CD4-positive, alpha-beta memory T cell (primary cell): ENCODE data around the gene TUBB4B. TPM values are rescaled to one million over a fixed set of nuclear protein-coding genes. Genes with fewer than 3 reads are reported as not detected.
"Not testable (repeated sequence)": the region's sequence is repeated elsewhere in the genome, so short reads cannot be mapped to it uniquely, and the experiment has no call there.

Source experiments
- CTCF ChIA-PET: fragments of 350-600 bp; sonication (Branson Sonifier 250); formaldehyde crosslinking; loops from one replicate; lab custom pipeline; 2021; ENCODE audit warnings: inconsistent platforms; ENCODE audit not compliant: partially characterized antibody; lab: Charles Lee
- POLR2A ChIA-PET: fragments of 350-600 bp; sonication (Branson Sonifier 250); formaldehyde crosslinking; loops from one replicate; lab custom pipeline; 2021; ENCODE audit not compliant: partially characterized antibody; lab: Charles Lee
- DNase-seq, 5 donors: peaks; one replicate each; pipeline versions ENCODE4 v3.0.0 to v3.0.0-alpha.2; 2020 to 2022; ENCODE audit warnings: mixed read lengths in 1 of 5
- H3K27ac ChIP-seq: one replicate; pipeline ENCODE4 v1.7.0; 2013; ENCODE audit warnings: low read depth, low read length
- H3K27me3 ChIP-seq: 2 replicates; pipeline ENCODE4 v1.7.0; 2013; ENCODE audit warnings: mild to moderate bottlenecking, low read length, moderate library complexity; ENCODE audit not compliant: insufficient read depth
- H3K36me3 ChIP-seq: 2 replicates; pipeline ENCODE4 v1.7.0; 2013; ENCODE audit warnings: mild to moderate bottlenecking, low read length, moderate library complexity; ENCODE audit not compliant: insufficient read depth
- H3K4me1 ChIP-seq: 2 replicates; pipeline ENCODE4 v1.7.0; 2013; ENCODE audit warnings: mild to moderate bottlenecking, low read length, moderate library complexity; ENCODE audit not compliant: insufficient read depth
- H3K4me3 ChIP-seq, 2 donors: one replicate each; pipeline ENCODE4 v1.7.0; 2013; ENCODE audit warnings: low read length in 2 of 2, mild to moderate bottlenecking in 1 of 2
- H3K9me3 ChIP-seq, 2 donors: one replicate each; pipeline ENCODE4 v1.7.0; 2013; ENCODE audit warnings: low read length in 2 of 2, control low read depth in 1 of 2; ENCODE audit not compliant: control insufficient read depth in 1 of 2
- H3K27ac Mint-ChIP-seq, 7 donors: one replicate each; pipeline ENCODE4 v1.8.0; 2020 to 2021; ENCODE audit warnings: mixed read lengths in 7 of 7, mild to moderate bottlenecking in 6 of 7, inconsistent platforms in 3 of 7, moderate library complexity in 3 of 7
- H3K27me3 Mint-ChIP-seq, 2 donors: one replicate each; pipeline ENCODE4 v1.8.0; 2020 to 2021; ENCODE audit warnings: mixed read lengths in 2 of 2
- H3K36me3 Mint-ChIP-seq, 2 donors: one replicate each; pipeline ENCODE4 v1.8.0; 2020 to 2021; ENCODE audit warnings: mixed read lengths in 2 of 2, inconsistent platforms in 1 of 2, mild to moderate bottlenecking in 1 of 2
- H3K4me1 Mint-ChIP-seq, 4 donors: one replicate each; pipeline ENCODE4 v1.8.0; 2020 to 2021; ENCODE audit warnings: mixed read lengths in 4 of 4, mild to moderate bottlenecking in 1 of 4
- H3K4me3 Mint-ChIP-seq, 8 donors: one replicate each; pipeline ENCODE4 v1.8.0; 2020 to 2021; ENCODE audit warnings: mixed read lengths in 8 of 8, mild to moderate bottlenecking in 7 of 8, moderate library complexity in 6 of 8, inconsistent platforms in 3 of 8
- H3K9me3 Mint-ChIP-seq, 8 donors: one replicate each; pipeline ENCODE4 v1.8.0; 2020 to 2021; ENCODE audit warnings: mixed read lengths in 8 of 8, mild to moderate bottlenecking in 5 of 8, inconsistent platforms in 3 of 8, moderate library complexity in 1 of 8
- intact Hi-C: fragments of 100-400 bp; cut with micrococcal nuclease; formaldehyde crosslinking; loops from one replicate; pipeline ENCODE4 v1.15.1; 2023
- polyA plus RNA-seq, 2 donors: library from polyadenylated mRNA; unstranded; fragments of 300-500 nt; fragmentation: Illumina TruSeq; gene quantifications; one replicate each; pipeline ENCODE4 v1.2.3, GENCODE V29; 2021
- total RNA-seq, 2 experiments: library from RNA; stranded (reverse); gene quantifications; one replicate each; pipeline ENCODE4 v1.2.3, GENCODE V29; 2021

Gene TUBB4B
- total and polyA plus RNA-seq, 4 experiments from 2014 or later: 53.1 to 103 (median 82.0) TPM

- H3K27ac ChIP-seq, H3K9me3 Mint-ChIP-seq, H3K27ac Mint-ChIP-seq, H3K4me1 Mint-ChIP-seq, H3K4me3 Mint-ChIP-seq, H3K4me1 ChIP-seq, H3K27me3 Mint-ChIP-seq, intact Hi-C loops, H3K27me3 ChIP-seq, H3K9me3 ChIP-seq, H3K4me3 ChIP-seq: not testable (repeated sequence)
- POLR2A ChIA-PET: interaction anchor here (1.3 kb wide), 1 partner anchor 22 kb away, joined by 3 read pairs; no protein-coding TSS in a partner anchor
- peak in 1 of 5 donors; percentile 4 for DNase-seq
- H3K36me3 Mint-ChIP-seq: peaks cover 11 to 14% of the 10 kb centered on the region in 2 donors
- H3K36me3 ChIP-seq: peaks cover 27% of the 10 kb centered on the region
- CTCF ChIA-PET: interaction anchor here (2.7 kb wide), 1 partner anchor 26 kb away, joined by 13 read pairs; no protein-coding TSS in a partner anchor
Observed at GRCh38 chr9:137262173-137262908, 21.3 kb downstream of the TUBB4B start.

GRCh38 chr9:137262909-137263285 lies 21.8 kb downstream of the TUBB4B start:
- POLR2A ChIA-PET: interaction anchor here (1.3 kb wide), 1 partner anchor 22 kb away, joined by 3 read pairs; no protein-coding TSS in a partner anchor
- Histone ChIP-seq H3K27ac (no peak overlapping the region), H3K9me3 (no peaks in the 10 kb centered on the region), H3K36me3 (peaks cover 29% of the 10 kb centered on the region), H3K27me3 (no peaks in the 10 kb centered on the region), H3K4me3 (no peak overlapping the region), H3K4me1 (no peaks in the 10 kb centered on the region)
- H3K27me3 Mint-ChIP-seq: no peaks in the 10 kb centered on the region
- no peaks in the 10 kb centered on the region for H3K9me3 Mint-ChIP-seq
- H3K27ac Mint-ChIP-seq: no peak overlapping the region
- H3K4me1 Mint-ChIP-seq: peaks cover 0 to 7% (median 0%) of the 10 kb centered on the region in 4 donors
- intact Hi-C loops: no loop called here
- H3K4me3 Mint-ChIP-seq: no peak overlapping the region
- peaks cover 14 to 17% of the 10 kb centered on the region in 2 donors for H3K36me3 Mint-ChIP-seq
- peak in 1 of 5 donors; percentile 24 for DNase-seq
- CTCF ChIA-PET: interaction anchor here (2.7 kb wide), 1 partner anchor 26 kb away, joined by 13 read pairs; no protein-coding TSS in a partner anchor

GRCh38 chr9:137263506-137263905 lies 22.4 kb downstream of the TUBB4B start:
- Histone ChIP-seq H3K27me3 (no peaks in the 10 kb centered on the region), H3K36me3 (peaks cover 31% of the 10 kb centered on the region), H3K27ac (no peak overlapping the region), H3K4me3 (no peak overlapping the region), H3K9me3 (no peaks in the 10 kb centered on the region), H3K4me1 (no peaks in the 10 kb centered on the region)
- Mint-ChIP-seq H3K4me1 (peaks cover 0 to 7% (median under 1%) of the 10 kb centered on the region in 4 donors), H3K36me3 (peaks cover 15 to 19% of the 10 kb centered on the region in 2 donors), H3K4me3 (no peak overlapping the region), H3K27me3 (no peaks in the 10 kb centered on the region), H3K27ac (no peak overlapping the region), H3K9me3 (no peaks in the 10 kb centered on the region)
- POLR2A ChIA-PET: interaction anchor here (1.3 kb wide), 1 partner anchor 23 kb away, joined by 3 read pairs; no protein-coding TSS in a partner anchor
- DNase-seq: peak in 1 of 5 donors; percentile 27
- intact Hi-C loops: no loop called here
- CTCF ChIA-PET: no interaction called here

GRCh38 chr9:137264067-137264466 lies 23.0 kb downstream of the TUBB4B start:
- peak in 1 of 5 donors; percentile 22 for DNase-seq
- POLR2A ChIA-PET: interaction anchor here (1.4 kb wide), 1 partner anchor 23 kb away, joined by 3 read pairs; the partner anchor contains the start of gene TUBB4B
- H3K4me3 Mint-ChIP-seq: no peak overlapping the region
- Histone ChIP-seq H3K27me3 (no peaks in the 10 kb centered on the region), H3K27ac (no peak overlapping the region), H3K9me3 (no peaks in the 10 kb centered on the region), H3K4me1 (no peaks in the 10 kb centered on the region), H3K4me3 (no peak overlapping the region), H3K36me3 (peaks cover 25% of the 10 kb centered on the region)
- H3K27ac Mint-ChIP-seq: no peak overlapping the region
- peaks cover 2 to 7% (median 5%) of the 10 kb centered on the region in 4 donors for H3K4me1 Mint-ChIP-seq
- H3K27me3 Mint-ChIP-seq: no peaks in the 10 kb centered on the region
- CTCF ChIA-PET: no interaction called here
- no peaks in the 10 kb centered on the region for H3K9me3 Mint-ChIP-seq
- intact Hi-C loops: no loop called here
- peaks cover 19 to 23% of the 10 kb centered on the region in 2 donors for H3K36me3 Mint-ChIP-seq

GRCh38 chr9:137265496-137266161 lies 24.5 kb downstream of the TUBB4B start:
- peaks cover 23 to 30% of the 10 kb centered on the region in 2 donors for H3K36me3 Mint-ChIP-seq
- Histone ChIP-seq H3K4me1 (no peaks in the 10 kb centered on the region), H3K36me3 (peaks cover 27% of the 10 kb centered on the region), H3K4me3 (no peak overlapping the region), H3K9me3 (no peaks in the 10 kb centered on the region), H3K27me3 (no peaks in the 10 kb centered on the region), H3K27ac (no peak overlapping the region)
- CTCF ChIA-PET: no interaction called here
- POLR2A ChIA-PET: interaction anchor here (1.4 to 1.5 kb wide), 2 partner anchors 10 to 25 kb away, joined by 3 to 4 read pairs; partner anchors contain the start of genes NELFB and TUBB4B
- intact Hi-C loops: no loop called here
- H3K27ac Mint-ChIP-seq: no peak overlapping the region
- peaks cover 4 to 12% (median 8%) of the 10 kb centered on the region in 4 donors for H3K4me1 Mint-ChIP-seq
- no peaks in the 10 kb centered on the region for H3K27me3 Mint-ChIP-seq
- no peak for DNase-seq
- no peak overlapping the region for H3K4me3 Mint-ChIP-seq
- no peaks in the 10 kb centered on the region for H3K9me3 Mint-ChIP-seq

GRCh38 chr9:137266162-137266527 lies 25.1 kb downstream of the TUBB4B start:
- H3K4me3 Mint-ChIP-seq: no peak overlapping the region
- Histone ChIP-seq H3K27ac (no peak overlapping the region), H3K4me3 (no peak overlapping the region), H3K9me3 (no peaks in the 10 kb centered on the region), H3K4me1 (peaks cover 3% of the 10 kb centered on the region), H3K27me3 (no peaks in the 10 kb centered on the region), H3K36me3 (peaks cover 27% of the 10 kb centered on the region)
- no peaks in the 10 kb centered on the region for H3K27me3 Mint-ChIP-seq
- peaks cover 4 to 16% (median 9%) of the 10 kb centered on the region in 4 donors for H3K4me1 Mint-ChIP-seq
- DNase-seq: no peak
- no peak overlapping the region for H3K27ac Mint-ChIP-seq
- ChIA-PET POLR2A (interaction anchor here (1.5 kb wide), 1 partner anchor 10 kb away, joined by 4 read pairs; the partner anchor contains the start of gene NELFB), CTCF (interaction anchor here (1.7 kb wide), 1 partner anchor 21 kb away, joined by 3 read pairs; no protein-coding TSS in a partner anchor)
- H3K36me3 Mint-ChIP-seq: peaks cover 23 to 33% of the 10 kb centered on the region in 2 donors
- H3K9me3 Mint-ChIP-seq: no peaks in the 10 kb centered on the region
- intact Hi-C loops: no loop called here
